GM18520 (cell line): ENCODE measurements around the gene PCDHGA6.
"Not testable (repeated sequence)": the region's sequence is repeated elsewhere in the genome, so short reads cannot be mapped to it uniquely, and the experiment has no call there.

Source experiments
- ATAC-seq: cut with Tn5 transposase; IDR thresholded peaks from one replicate; pipeline ENCODE4 v1.9.1; 2021; ENCODE audit not compliant: unreplicated experiment

PCDHGA6 gene

GRCh38 chr5:141359790-141360426 is 13.8 kb upstream of the PCDHGA6 start, which contains the start of gene PCDHGB2:
PCDHGB2 (plus strand) TSS chr5:141359994; CDS start chr5:141360136, 142 bp downstream.
- ATAC-seq = no peak

GRCh38 chr5:141360685-141361084 is 13.0 kb upstream of the PCDHGA6 start:
- ATAC-seq = no peak

- no peak for ATAC-seq
These were observed 11.0 kb upstream of the PCDHGA6 start for GRCh38 chr5:141362719-141363118.

- ATAC-seq = no peak
These were observed 9.6 kb upstream of the PCDHGA6 start, which contains the start of gene PCDHGA5 for GRCh38 chr5:141363952-141364660. PCDHGA5 (plus strand) TSS chr5:141364162; CDS start chr5:141364331, 169 bp downstream.

- ATAC-seq = no peak
These were observed 7.4 kb upstream of the PCDHGA6 start for GRCh38 chr5:141366016-141366896.

- no peak for ATAC-seq
These were observed 3.5 kb upstream of the PCDHGA6 start, which contains the start of gene PCDHGB3 for GRCh38 chr5:141369994-141370848. PCDHGB3 (plus strand) TSS chr5:141370242; CDS start chr5:141370395, 153 bp downstream.

GRCh38 chr5:141371572-141372475 is 1.9 kb upstream of the PCDHGA6 start:
- ATAC-seq = no peak

- no peak for ATAC-seq
These were observed 936 bp downstream of the PCDHGA6 start for GRCh38 chr5:141374627-141375026.

GRCh38 chr5:141375444-141376155 is 1.9 kb downstream of the PCDHGA6 start:
- not testable (repeated sequence) for ATAC-seq

- ATAC-seq = no peak
These were observed 9.0 kb downstream of the PCDHGA6 start, which contains the start of gene PCDHGA7 for GRCh38 chr5:141382469-141383294. PCDHGA7 (plus strand) TSS chr5:141382742; CDS start chr5:141382900, 158 bp downstream.

- no peak for ATAC-seq
These were observed 9.7 kb downstream of the PCDHGA6 start for GRCh38 chr5:141383345-141383744.

GRCh38 chr5:141384471-141385267 is 11.0 kb downstream of the PCDHGA6 start:
- ATAC-seq = no peak

- ATAC-seq = not testable (repeated sequence)
These were observed 14.0 kb downstream of the PCDHGA6 start, which contains the start of gene PCDHGB4 for GRCh38 chr5:141387557-141388311. PCDHGB4 (plus strand) TSS chr5:141387698; CDS start chr5:141387885, 187 bp downstream.

GRCh38 chr5:141388661-141389060 is 15.0 kb downstream of the PCDHGA6 start:
- ATAC-seq = no peak

- ATAC-seq = no peak
These were observed 15.7 kb downstream of the PCDHGA6 start for GRCh38 chr5:141389153-141390042.
